CD4-positive, alpha-beta memory T cell (primary cell): ENCODE data around the gene TENT4A. TPM values are rescaled to one million over a fixed set of nuclear protein-coding genes. Genes with fewer than 3 reads are reported as not detected.

Source experiments
- CTCF ChIA-PET: fragments of 350-600 bp; sonication (Branson Sonifier 250); formaldehyde crosslinking; loops from one replicate; lab custom pipeline; 2021; ENCODE audit warnings: inconsistent platforms; ENCODE audit not compliant: partially characterized antibody; lab: Charles Lee
- POLR2A ChIA-PET: fragments of 350-600 bp; sonication (Branson Sonifier 250); formaldehyde crosslinking; loops from one replicate; lab custom pipeline; 2021; ENCODE audit not compliant: partially characterized antibody; lab: Charles Lee
- DNase-seq, 5 donors: peaks; one replicate each; pipeline versions ENCODE4 v3.0.0 to v3.0.0-alpha.2; 2020 to 2022; ENCODE audit warnings: mixed read lengths in 1 of 5
- H3K27ac ChIP-seq: one replicate; pipeline ENCODE4 v1.7.0; 2013; ENCODE audit warnings: low read depth, low read length
- H3K27me3 ChIP-seq: 2 replicates; pipeline ENCODE4 v1.7.0; 2013; ENCODE audit warnings: mild to moderate bottlenecking, low read length, moderate library complexity; ENCODE audit not compliant: insufficient read depth
- H3K36me3 ChIP-seq: 2 replicates; pipeline ENCODE4 v1.7.0; 2013; ENCODE audit warnings: mild to moderate bottlenecking, low read length, moderate library complexity; ENCODE audit not compliant: insufficient read depth
- H3K4me1 ChIP-seq: 2 replicates; pipeline ENCODE4 v1.7.0; 2013; ENCODE audit warnings: mild to moderate bottlenecking, low read length, moderate library complexity; ENCODE audit not compliant: insufficient read depth
- H3K4me3 ChIP-seq, 2 donors: one replicate each; pipeline ENCODE4 v1.7.0; 2013; ENCODE audit warnings: low read length in 2 of 2, mild to moderate bottlenecking in 1 of 2
- H3K9me3 ChIP-seq, 2 donors: one replicate each; pipeline ENCODE4 v1.7.0; 2013; ENCODE audit warnings: low read length in 2 of 2, control low read depth in 1 of 2; ENCODE audit not compliant: control insufficient read depth in 1 of 2
- H3K27ac Mint-ChIP-seq, 7 donors: one replicate each; pipeline ENCODE4 v1.8.0; 2020 to 2021; ENCODE audit warnings: mixed read lengths in 7 of 7, mild to moderate bottlenecking in 6 of 7, inconsistent platforms in 3 of 7, moderate library complexity in 3 of 7
- H3K27me3 Mint-ChIP-seq, 2 donors: one replicate each; pipeline ENCODE4 v1.8.0; 2020 to 2021; ENCODE audit warnings: mixed read lengths in 2 of 2
- H3K36me3 Mint-ChIP-seq, 2 donors: one replicate each; pipeline ENCODE4 v1.8.0; 2020 to 2021; ENCODE audit warnings: mixed read lengths in 2 of 2, inconsistent platforms in 1 of 2, mild to moderate bottlenecking in 1 of 2
- H3K4me1 Mint-ChIP-seq, 4 donors: one replicate each; pipeline ENCODE4 v1.8.0; 2020 to 2021; ENCODE audit warnings: mixed read lengths in 4 of 4, mild to moderate bottlenecking in 1 of 4
- H3K4me3 Mint-ChIP-seq, 8 donors: one replicate each; pipeline ENCODE4 v1.8.0; 2020 to 2021; ENCODE audit warnings: mixed read lengths in 8 of 8, mild to moderate bottlenecking in 7 of 8, moderate library complexity in 6 of 8, inconsistent platforms in 3 of 8
- H3K9me3 Mint-ChIP-seq, 8 donors: one replicate each; pipeline ENCODE4 v1.8.0; 2020 to 2021; ENCODE audit warnings: mixed read lengths in 8 of 8, mild to moderate bottlenecking in 5 of 8, inconsistent platforms in 3 of 8, moderate library complexity in 1 of 8
- intact Hi-C: fragments of 100-400 bp; cut with micrococcal nuclease; formaldehyde crosslinking; loops from one replicate; pipeline ENCODE4 v1.15.1; 2023
- polyA plus RNA-seq, 2 donors: library from polyadenylated mRNA; unstranded; fragments of 300-500 nt; fragmentation: Illumina TruSeq; gene quantifications; one replicate each; pipeline ENCODE4 v1.2.3, GENCODE V29; 2021
- total RNA-seq, 2 experiments: library from RNA; stranded (reverse); gene quantifications; one replicate each; pipeline ENCODE4 v1.2.3, GENCODE V29; 2021

The TENT4A gene
- total and polyA plus RNA-seq, 4 experiments from 2014 or later = 0.55 to 49.1 (median 23.4) TPM

- Mint-ChIP-seq H3K4me3 (no peak overlapping the region), H3K4me1 (peaks cover 0 to 1% (median 0%) of the 10 kb centered on the region in 4 donors), H3K27me3 (peaks cover 33 to 34% of the 10 kb centered on the region in 2 donors), H3K36me3 (peaks cover 0 to 2% of the 10 kb centered on the region in 2 donors), H3K9me3 (peaks cover 0 to 6% (median 0%) of the 10 kb centered on the region in 8 donors), H3K27ac (no peak overlapping the region)
- intact Hi-C loops = no loop called here
- no peaks in the 10 kb centered on the region for H3K27me3 ChIP-seq
- no peak overlapping the region for H3K27ac ChIP-seq
- no peaks in the 10 kb centered on the region for H3K36me3 ChIP-seq
- H3K9me3 ChIP-seq = no peaks in the 10 kb centered on the region
- ChIA-PET CTCF (no interaction called here), POLR2A (no interaction called here)
- H3K4me3 ChIP-seq = no peak overlapping the region
- H3K4me1 ChIP-seq = no peaks in the 10 kb centered on the region
- DNase-seq = no peak
Measured at GRCh38 chr5:6699357-6699756, 13.9 kb upstream of the TENT4A start.

- Histone ChIP-seq H3K27me3 (no peaks in the 10 kb centered on the region), H3K36me3 (no peaks in the 10 kb centered on the region), H3K4me3 (no peak overlapping the region), H3K9me3 (no peaks in the 10 kb centered on the region), H3K4me1 (no peaks in the 10 kb centered on the region), H3K27ac (no peak overlapping the region)
- Mint-ChIP-seq H3K9me3 (peaks cover 0 to 4% (median 0%) of the 10 kb centered on the region in 8 donors), H3K36me3 (peaks cover 0 to 2% of the 10 kb centered on the region in 2 donors), H3K4me1 (peaks cover 0 to 1% (median 0%) of the 10 kb centered on the region in 4 donors), H3K4me3 (no peak overlapping the region), H3K27me3 (peaks cover 32 to 33% of the 10 kb centered on the region in 2 donors), H3K27ac (no peak overlapping the region)
- ChIA-PET CTCF (no interaction called here), POLR2A (no interaction called here)
- intact Hi-C loops = no loop called here
- no peak for DNase-seq
Measured at GRCh38 chr5:6700074-6700684, 13.1 kb upstream of the TENT4A start.

GRCh38 chr5:6700685-6701355 is 12.4 kb upstream of the TENT4A start:
- intact Hi-C loops = no loop called here
- H3K4me3 ChIP-seq = no peak overlapping the region
- H3K4me1 ChIP-seq = no peaks in the 10 kb centered on the region
- peaks cover 0 to 1% (median 0%) of the 10 kb centered on the region in 4 donors for H3K4me1 Mint-ChIP-seq
- H3K36me3 Mint-ChIP-seq = no peaks in the 10 kb centered on the region
- no peaks in the 10 kb centered on the region for H3K27me3 ChIP-seq
- H3K36me3 ChIP-seq = no peaks in the 10 kb centered on the region
- no peaks in the 10 kb centered on the region for H3K9me3 Mint-ChIP-seq
- H3K27ac Mint-ChIP-seq = no peak overlapping the region
- peaks cover 30 to 33% of the 10 kb centered on the region in 2 donors for H3K27me3 Mint-ChIP-seq
- H3K9me3 ChIP-seq = no peaks in the 10 kb centered on the region
- DNase-seq = no peak
- no peak overlapping the region for H3K4me3 Mint-ChIP-seq
- no peak overlapping the region for H3K27ac ChIP-seq
- ChIA-PET CTCF (no interaction called here), POLR2A (no interaction called here)

- Histone ChIP-seq H3K4me1 (no peaks in the 10 kb centered on the region), H3K27ac (no peak overlapping the region), H3K4me3 (no peak overlapping the region), H3K36me3 (no peaks in the 10 kb centered on the region), H3K9me3 (no peaks in the 10 kb centered on the region), H3K27me3 (no peaks in the 10 kb centered on the region)
- no peak for DNase-seq
- Mint-ChIP-seq H3K27me3 (peaks cover 28 to 30% of the 10 kb centered on the region in 2 donors), H3K36me3 (no peaks in the 10 kb centered on the region), H3K4me3 (no peak overlapping the region), H3K27ac (no peak overlapping the region), H3K9me3 (no peaks in the 10 kb centered on the region), H3K4me1 (peaks cover 0 to 1% (median 0%) of the 10 kb centered on the region in 4 donors)
- ChIA-PET POLR2A (no interaction called here), CTCF (no interaction called here)
- intact Hi-C loops = no loop called here
Measured at GRCh38 chr5:6701491-6701890, 11.7 kb upstream of the TENT4A start.

- no peak for DNase-seq
- H3K27ac Mint-ChIP-seq = no peak overlapping the region
- H3K9me3 Mint-ChIP-seq = no peaks in the 10 kb centered on the region
- H3K4me1 ChIP-seq = no peaks in the 10 kb centered on the region
- CTCF ChIA-PET = no interaction called here
- no peak overlapping the region for H3K27ac ChIP-seq
- no peak overlapping the region for H3K4me3 ChIP-seq
- H3K9me3 ChIP-seq = no peaks in the 10 kb centered on the region
- H3K4me3 Mint-ChIP-seq = no peak overlapping the region
- intact Hi-C loops = no loop called here
- no peaks in the 10 kb centered on the region for H3K36me3 ChIP-seq
- H3K27me3 Mint-ChIP-seq = peaks cover 23 to 26% of the 10 kb centered on the region in 2 donors
- no peaks in the 10 kb centered on the region for H3K27me3 ChIP-seq
- no peaks in the 10 kb centered on the region for H3K36me3 Mint-ChIP-seq
- peaks cover 0 to 1% (median 0%) of the 10 kb centered on the region in 4 donors for H3K4me1 Mint-ChIP-seq
- POLR2A ChIA-PET = no interaction called here
Measured at GRCh38 chr5:6702633-6703032, 10.6 kb upstream of the TENT4A start.

GRCh38 chr5:6703806-6704205 is 9.4 kb upstream of the TENT4A start:
- Mint-ChIP-seq H3K27me3 (peaks cover 17 to 21% of the 10 kb centered on the region in 2 donors), H3K36me3 (no peaks in the 10 kb centered on the region), H3K4me3 (no peak overlapping the region), H3K27ac (peak overlapping the region in 1 of 7 donors; percentile 40), H3K9me3 (no peaks in the 10 kb centered on the region), H3K4me1 (peaks cover 0 to 1% (median 0%) of the 10 kb centered on the region in 4 donors)
- Histone ChIP-seq H3K27me3 (no peaks in the 10 kb centered on the region), H3K36me3 (no peaks in the 10 kb centered on the region), H3K4me3 (no peak overlapping the region), H3K9me3 (no peaks in the 10 kb centered on the region), H3K4me1 (no peaks in the 10 kb centered on the region), H3K27ac (no peak overlapping the region)
- intact Hi-C loops = no loop called here
- ChIA-PET POLR2A (no interaction called here), CTCF (no interaction called here)
- no peak for DNase-seq

- intact Hi-C loops = no loop called here
- Mint-ChIP-seq H3K4me3 (no peak overlapping the region), H3K27me3 (peaks cover 16 to 17% of the 10 kb centered on the region in 2 donors), H3K9me3 (no peaks in the 10 kb centered on the region), H3K27ac (peak overlapping the region in 1 of 7 donors; percentile 40), H3K4me1 (peaks cover 0 to 1% (median 0%) of the 10 kb centered on the region in 4 donors), H3K36me3 (no peaks in the 10 kb centered on the region)
- ChIA-PET CTCF (interaction anchor here (0.9 kb wide), 1 partner anchor 38 kb away, joined by 3 read pairs; no protein-coding TSS in a partner anchor), POLR2A (no interaction called here)
- Histone ChIP-seq H3K4me1 (no peaks in the 10 kb centered on the region), H3K36me3 (no peaks in the 10 kb centered on the region), H3K27ac (no peak overlapping the region), H3K9me3 (no peaks in the 10 kb centered on the region), H3K4me3 (no peak overlapping the region), H3K27me3 (no peaks in the 10 kb centered on the region)
- DNase-seq = no peak
Measured at GRCh38 chr5:6704361-6704851, 8.8 kb upstream of the TENT4A start.
